GM12878 (cell line): ENCODE results near the gene WDR89. TPM values are rescaled to one million over a fixed set of nuclear protein-coding genes. Genes with fewer than 3 reads are reported as not detected.

ENCODE experiments used
- MXI1 ChIP-seq: fragments of 150-350 bp; IDR thresholded peaks from 2 replicates; pipeline ENCODE4 v1.6.1; 2011; ENCODE audit warnings: low read depth, mild to moderate bottlenecking, inconsistent platforms, low read length, improper control_type of control experiment
- MYB ChIP-seq: fragments of 150-350 bp; IDR thresholded peaks from 2 replicates; pipeline ENCODE4 v1.6.1; 2014; ENCODE audit warnings: mild to moderate bottlenecking, low read depth, low read length, borderline replicate concordance
- NBN ChIP-seq: fragments of 450-650 bp; IDR thresholded peaks from 2 replicates; pipeline ENCODE4 v1.6.1; 2016
- PML ChIP-seq: IDR thresholded peaks from 2 replicates; pipeline ENCODE4 v1.6.1; 2012; ENCODE audit warnings: low read length, inconsistent platforms
- ZBED1 ChIP-seq: IDR thresholded peaks from 2 replicates; pipeline ENCODE4 v1.6.1; 2016; ENCODE audit warnings: borderline replicate concordance
- ZNF217 ChIP-seq: fragments of 450-650 bp; IDR thresholded peaks from 2 replicates; pipeline ENCODE4 v1.6.1; 2017; ENCODE audit warnings: antibody characterized with exemption, mild to moderate bottlenecking
- polyA plus RNA-seq, 11 experiments: library from polyadenylated mRNA; depleted of rRNA in 4 of 11; unstranded in 6 of 11; stranded (reverse) in 5 of 11; fragments of >200 nt; fragmentation: Nextera tagmentation in 4 of 11; fragmentation: Illumina TruSeq in 1 of 11; extraction: Ambion mirVana in 4 of 11; extraction: Trizol in 1 of 11; gene quantifications; 1 replicate in 1 of 11; 2 replicates in 10 of 11; pipeline versions ENCODE4 v1.2.1 to v1.2.3, GENCODE V29; 2011 to 2016; ENCODE audit warnings: inconsistent platforms in 2 of 11, missing spikeins in 2 of 11, low read depth in 1 of 11
- total RNA-seq, 4 experiments: library from RNA; depleted of rRNA in 3 of 4; stranded (reverse); fragments of >200 nt in 3 of 4; fragmentation: Illumina TruSeq in 1 of 4; extraction: Trizol in 1 of 4; gene quantifications; 2 replicates each; pipeline versions ENCODE4 v1.2.1 to v1.2.3, GENCODE V29; 2013 to 2021
- TF ChIP-seq, protein P1 (sequence below): IDR thresholded peaks from 2 replicates; pipeline ENCODE4 v1.6.1; 2012; ENCODE audit warnings: mild to moderate bottlenecking, low read depth, low read length
- TF ChIP-seq, protein P2 (sequence below): fragments of 450-650 bp; IDR thresholded peaks from 2 replicates; pipeline ENCODE4 v1.6.1; 2016; ENCODE audit warnings: mild to moderate bottlenecking
- TF ChIP-seq, protein P3 (sequence below): fragments of 450-650 bp; formaldehyde crosslinking; IDR thresholded peaks from 2 replicates; pipeline ENCODE4 v1.5.0; 2022; ENCODE audit warnings: mild to moderate bottlenecking, missing genetic modification characterization

Gene WDR89
- total and polyA plus RNA-seq, 10 of the 15 experiments (the other 5 are each of a cell fraction or from before 2014, with no cell fraction given), result 11.8 to 25.7 (median 17.5) TPM

GRCh38 chr14:63605041-63605532 is 36.6 kb downstream of the WDR89 start (continued):
- TF ChIP-seq, protein P1, sequence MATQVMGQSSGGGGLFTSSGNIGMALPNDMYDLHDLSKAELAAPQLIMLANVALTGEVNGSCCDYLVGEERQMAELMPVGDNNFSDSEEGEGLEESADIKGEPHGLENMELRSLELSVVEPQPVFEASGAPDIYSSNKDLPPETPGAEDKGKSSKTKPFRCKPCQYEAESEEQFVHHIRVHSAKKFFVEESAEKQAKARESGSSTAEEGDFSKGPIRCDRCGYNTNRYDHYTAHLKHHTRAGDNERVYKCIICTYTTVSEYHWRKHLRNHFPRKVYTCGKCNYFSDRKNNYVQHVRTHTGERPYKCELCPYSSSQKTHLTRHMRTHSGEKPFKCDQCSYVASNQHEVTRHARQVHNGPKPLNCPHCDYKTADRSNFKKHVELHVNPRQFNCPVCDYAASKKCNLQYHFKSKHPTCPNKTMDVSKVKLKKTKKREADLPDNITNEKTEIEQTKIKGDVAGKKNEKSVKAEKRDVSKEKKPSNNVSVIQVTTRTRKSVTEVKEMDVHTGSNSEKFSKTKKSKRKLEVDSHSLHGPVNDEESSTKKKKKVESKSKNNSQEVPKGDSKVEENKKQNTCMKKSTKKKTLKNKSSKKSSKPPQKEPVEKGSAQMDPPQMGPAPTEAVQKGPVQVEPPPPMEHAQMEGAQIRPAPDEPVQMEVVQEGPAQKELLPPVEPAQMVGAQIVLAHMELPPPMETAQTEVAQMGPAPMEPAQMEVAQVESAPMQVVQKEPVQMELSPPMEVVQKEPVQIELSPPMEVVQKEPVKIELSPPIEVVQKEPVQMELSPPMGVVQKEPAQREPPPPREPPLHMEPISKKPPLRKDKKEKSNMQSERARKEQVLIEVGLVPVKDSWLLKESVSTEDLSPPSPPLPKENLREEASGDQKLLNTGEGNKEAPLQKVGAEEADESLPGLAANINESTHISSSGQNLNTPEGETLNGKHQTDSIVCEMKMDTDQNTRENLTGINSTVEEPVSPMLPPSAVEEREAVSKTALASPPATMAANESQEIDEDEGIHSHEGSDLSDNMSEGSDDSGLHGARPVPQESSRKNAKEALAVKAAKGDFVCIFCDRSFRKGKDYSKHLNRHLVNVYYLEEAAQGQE, result no peak
- TF ChIP-seq ZNF217 (no peak), PML (no peak), NBN (no peak), ZBED1 (no peak), MXI1 (no peak), MYB (no peak)
- TF ChIP-seq, protein P2, sequence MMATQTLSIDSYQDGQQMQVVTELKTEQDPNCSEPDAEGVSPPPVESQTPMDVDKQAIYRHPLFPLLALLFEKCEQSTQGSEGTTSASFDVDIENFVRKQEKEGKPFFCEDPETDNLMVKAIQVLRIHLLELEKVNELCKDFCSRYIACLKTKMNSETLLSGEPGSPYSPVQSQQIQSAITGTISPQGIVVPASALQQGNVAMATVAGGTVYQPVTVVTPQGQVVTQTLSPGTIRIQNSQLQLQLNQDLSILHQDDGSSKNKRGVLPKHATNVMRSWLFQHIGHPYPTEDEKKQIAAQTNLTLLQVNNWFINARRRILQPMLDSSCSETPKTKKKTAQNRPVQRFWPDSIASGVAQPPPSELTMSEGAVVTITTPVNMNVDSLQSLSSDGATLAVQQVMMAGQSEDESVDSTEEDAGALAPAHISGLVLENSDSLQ, result no peak
- TF ChIP-seq, protein P3, sequence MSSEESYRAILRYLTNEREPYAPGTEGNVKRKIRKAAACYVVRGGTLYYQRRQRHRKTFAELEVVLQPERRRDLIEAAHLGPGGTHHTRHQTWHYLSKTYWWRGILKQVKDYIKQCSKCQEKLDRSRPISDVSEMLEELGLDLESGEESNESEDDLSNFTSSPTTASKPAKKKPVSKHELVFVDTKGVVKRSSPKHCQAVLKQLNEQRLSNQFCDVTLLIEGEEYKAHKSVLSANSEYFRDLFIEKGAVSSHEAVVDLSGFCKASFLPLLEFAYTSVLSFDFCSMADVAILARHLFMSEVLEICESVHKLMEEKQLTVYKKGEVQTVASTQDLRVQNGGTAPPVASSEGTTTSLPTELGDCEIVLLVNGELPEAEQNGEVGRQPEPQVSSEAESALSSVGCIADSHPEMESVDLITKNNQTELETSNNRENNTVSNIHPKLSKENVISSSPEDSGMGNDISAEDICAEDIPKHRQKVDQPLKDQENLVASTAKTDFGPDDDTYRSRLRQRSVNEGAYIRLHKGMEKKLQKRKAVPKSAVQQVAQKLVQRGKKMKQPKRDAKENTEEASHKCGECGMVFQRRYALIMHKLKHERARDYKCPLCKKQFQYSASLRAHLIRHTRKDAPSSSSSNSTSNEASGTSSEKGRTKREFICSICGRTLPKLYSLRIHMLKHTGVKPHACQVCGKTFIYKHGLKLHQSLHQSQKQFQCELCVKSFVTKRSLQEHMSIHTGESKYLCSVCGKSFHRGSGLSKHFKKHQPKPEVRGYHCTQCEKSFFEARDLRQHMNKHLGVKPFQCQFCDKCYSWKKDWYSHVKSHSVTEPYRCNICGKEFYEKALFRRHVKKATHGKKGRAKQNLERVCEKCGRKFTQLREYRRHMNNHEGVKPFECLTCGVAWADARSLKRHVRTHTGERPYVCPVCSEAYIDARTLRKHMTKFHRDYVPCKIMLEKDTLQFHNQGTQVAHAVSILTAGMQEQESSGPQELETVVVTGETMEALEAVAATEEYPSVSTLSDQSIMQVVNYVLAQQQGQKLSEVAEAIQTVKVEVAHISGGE (CRISPR knock-in tag), result no peak
